H1 (cell line): ENCODE data around the gene GCGR. TPM values are rescaled to one million over a fixed set of nuclear protein-coding genes. Genes with fewer than 3 reads are reported as not detected.

Experiments used
- CHD7 ChIP-seq: fragments of 300-600 bp; sonication (generic); IDR thresholded peaks from 2 replicates; pipeline ENCODE4 v1.7.1; 2012; ENCODE audit warnings: low read length, moderate library complexity, mild to moderate bottlenecking, inconsistent platforms; ENCODE audit not compliant: insufficient replicate concordance
- CTCF ChIP-seq, 3 experiments: IDR thresholded peaks; 1 replicate in 2 of 3; 2 replicates in 1 of 3; pipeline versions ENCODE4 v1.5.1 to v1.6.1; 2011; ENCODE audit warnings: low read length in 3 of 3, mild to moderate bottlenecking in 3 of 3, inconsistent platforms in 2 of 3, low read depth in 1 of 3, moderate library complexity in 1 of 3; ENCODE audit not compliant: insufficient read depth in 1 of 3; ENCODE audit errors: control extremely low read depth in 1 of 3
- JUND ChIP-seq: IDR thresholded peaks from 2 replicates; pipeline ENCODE4 v1.6.1; 2011; ENCODE audit warnings: mild to moderate bottlenecking, improper control_type of control experiment, low read length
- MAFK ChIP-seq: IDR thresholded peaks from 2 replicates; pipeline ENCODE4 v1.6.1; 2012; ENCODE audit warnings: low read depth, mild to moderate bottlenecking, improper control_type of control experiment, low read length
- NANOG ChIP-seq: IDR thresholded peaks from 2 replicates; pipeline ENCODE4 v1.6.1; 2011; ENCODE audit warnings: low read length, low read depth, mild to moderate bottlenecking, inconsistent platforms; ENCODE audit not compliant: insufficient read depth, poor library complexity, severe bottlenecking
- NRF1 ChIP-seq: IDR thresholded peaks from 2 replicates; pipeline ENCODE4 v1.6.1; 2011; ENCODE audit warnings: mild to moderate bottlenecking, low read depth, low read length, improper control_type of control experiment
- SRF ChIP-seq: IDR thresholded peaks from 2 replicates; pipeline ENCODE4 v1.6.1; 2011; ENCODE audit warnings: mild to moderate bottlenecking, low read depth, low read length, moderate library complexity
- polyA plus RNA-seq, 7 experiments: library from polyadenylated mRNA; depleted of rRNA in 3 of 7; stranded (reverse) in 5 of 7; unstranded in 2 of 7; fragments of >200 nt in 5 of 7; fragments of 200-250 nt in 2 of 7; gene quantifications; 1 replicate in 5 of 7; 2 replicates in 1 of 7; 4 replicates in 1 of 7; pipeline versions ENCODE4 v1.2.1 to v1.2.3, GENCODE V29; 2011 to 2013; ENCODE audit warnings: missing spikeins in 2 of 7, mixed read lengths in 2 of 7
- total RNA-seq: library from RNA; stranded (reverse); fragmentation: NEBNext Ultra II Directional; extraction: Animal tissue kit (Norgen Biotek cat#: 25700); gene quantifications from 2 replicates; pipeline ENCODE4 v1.2.1, GENCODE V29; 2021

GCGR gene
- total and polyA plus RNA-seq, 2 of the 8 experiments (the other 6 are each of a cell fraction or from before 2014, with no cell fraction given), result 0.44 to 0.56 TPM

GRCh38 chr17:81804559-81805399, 829 bp downstream of the GCGR start (continued):
- TF ChIP-seq CHD7 (no peak), NRF1 (no peak), NANOG (no peak), CTCF (IDR thresholded peaks at IDR 0.05; ENCODE audit: control extremely low read depth in 1 of 3, insufficient read depth in 1 of 3, low read depth in 1 of 3, low read length in 3 of 3) (no peak), JUND (no peak), MAFK (no peak), SRF (no peak)
